Neutrophil (primary cell): Measurements from ENCODE around the gene AGAP2.

Source experiments
- H3K27ac ChIP-seq: fragments of 200-600 bp; sonication (generic); 2 replicates; pipeline ENCODE4 v1.5.1; 2016; ENCODE audit warnings: mild to moderate bottlenecking, moderate library complexity
- H3K27me3 ChIP-seq: fragments of 200-600 bp; sonication (generic); 2 replicates; pipeline ENCODE4 v1.6.0; 2016; ENCODE audit warnings: mild to moderate bottlenecking
- H3K36me3 ChIP-seq: fragments of 200-600 bp; sonication (generic); 2 replicates; pipeline ENCODE4 v1.5.1; 2017
- H3K4me1 ChIP-seq, 2 experiments: fragments of 200-600 bp in 1 of 2; sonication (generic) in 1 of 2; 1 replicate in 1 of 2; 2 replicates in 1 of 2; pipeline versions ENCODE4 v1.5.1 to v1.6.1; 2013 to 2016; ENCODE audit warnings: low read depth in 1 of 2, low read length in 1 of 2, mild to moderate bottlenecking in 1 of 2, moderate library complexity in 1 of 2; ENCODE audit not compliant: control insufficient read depth in 1 of 2, insufficient read depth in 1 of 2
- H3K4me3 ChIP-seq, 2 experiments: fragments of 200-600 bp in 1 of 2; sonication (generic) in 1 of 2; 1 replicate in 1 of 2; 2 replicates in 1 of 2; pipeline ENCODE4 v1.5.1; 2013 to 2016; ENCODE audit warnings: low read depth in 1 of 2, low read length in 1 of 2, mild to moderate bottlenecking in 1 of 2, moderate library complexity in 1 of 2
- H3K9me3 ChIP-seq: fragments of 200-600 bp; sonication (generic); 2 replicates; pipeline ENCODE4 v1.5.1; 2016
- TF ChIP-seq, protein P1 (sequence below): fragments of 200-600 bp; sonication (generic); IDR thresholded peaks from 2 replicates; pipeline ENCODE4 v1.5.1; 2016; ENCODE audit warnings: antibody characterized with exemption

The AGAP2 gene

DNA sequence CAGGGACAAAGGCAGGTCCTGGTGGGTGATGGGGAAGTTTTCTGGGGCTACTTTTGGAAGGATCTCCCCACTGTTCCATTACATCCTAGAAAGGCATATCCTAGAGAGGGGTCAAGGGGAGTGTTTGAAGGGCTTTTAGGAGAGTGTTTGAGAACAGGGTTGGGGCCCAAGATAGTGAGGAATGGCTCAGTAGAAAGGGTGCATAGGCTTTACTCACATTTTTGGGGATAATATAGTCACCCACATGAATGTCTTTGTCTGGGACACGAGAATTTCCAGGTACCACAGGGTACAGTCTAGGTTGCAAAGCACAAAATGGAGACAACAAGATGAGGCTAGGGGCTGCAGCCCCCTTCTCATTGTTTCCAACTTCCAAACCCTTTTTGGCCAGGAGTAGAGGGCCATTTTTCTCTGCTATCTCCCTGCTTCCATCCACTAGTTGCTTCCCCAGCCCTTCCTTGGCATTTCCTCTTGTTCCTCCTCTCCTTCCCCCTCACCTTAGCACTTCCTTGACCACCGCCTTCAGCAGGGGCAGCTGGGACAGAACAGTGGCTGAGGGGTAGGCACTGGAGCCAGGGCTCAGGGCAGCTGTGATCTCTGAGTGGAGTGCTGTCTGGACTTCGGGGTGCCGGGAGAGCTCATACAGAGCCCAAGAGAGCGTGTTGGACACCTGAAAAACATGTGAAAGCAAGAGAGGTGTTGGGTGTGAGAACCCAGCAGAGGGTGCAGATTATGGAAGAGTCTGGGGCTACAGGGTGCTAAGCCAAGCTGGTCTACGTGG is 25.5 kb upstream of the AGAP2 start:
- Histone ChIP-seq H3K27me3 (peaks cover 73% of the 10 kb centered on the region), H3K4me3 (no peak overlapping the region), H3K36me3 (no peaks in the 10 kb centered on the region), H3K4me1 (peaks cover 27 to 28% of the 10 kb centered on the region in 2 experiments), H3K27ac (no peak overlapping the region), H3K9me3 (no peaks in the 10 kb centered on the region)
- TF ChIP-seq, protein P1, sequence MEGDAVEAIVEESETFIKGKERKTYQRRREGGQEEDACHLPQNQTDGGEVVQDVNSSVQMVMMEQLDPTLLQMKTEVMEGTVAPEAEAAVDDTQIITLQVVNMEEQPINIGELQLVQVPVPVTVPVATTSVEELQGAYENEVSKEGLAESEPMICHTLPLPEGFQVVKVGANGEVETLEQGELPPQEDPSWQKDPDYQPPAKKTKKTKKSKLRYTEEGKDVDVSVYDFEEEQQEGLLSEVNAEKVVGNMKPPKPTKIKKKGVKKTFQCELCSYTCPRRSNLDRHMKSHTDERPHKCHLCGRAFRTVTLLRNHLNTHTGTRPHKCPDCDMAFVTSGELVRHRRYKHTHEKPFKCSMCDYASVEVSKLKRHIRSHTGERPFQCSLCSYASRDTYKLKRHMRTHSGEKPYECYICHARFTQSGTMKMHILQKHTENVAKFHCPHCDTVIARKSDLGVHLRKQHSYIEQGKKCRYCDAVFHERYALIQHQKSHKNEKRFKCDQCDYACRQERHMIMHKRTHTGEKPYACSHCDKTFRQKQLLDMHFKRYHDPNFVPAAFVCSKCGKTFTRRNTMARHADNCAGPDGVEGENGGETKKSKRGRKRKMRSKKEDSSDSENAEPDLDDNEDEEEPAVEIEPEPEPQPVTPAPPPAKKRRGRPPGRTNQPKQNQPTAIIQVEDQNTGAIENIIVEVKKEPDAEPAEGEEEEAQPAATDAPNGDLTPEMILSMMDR = no peak

DNA sequence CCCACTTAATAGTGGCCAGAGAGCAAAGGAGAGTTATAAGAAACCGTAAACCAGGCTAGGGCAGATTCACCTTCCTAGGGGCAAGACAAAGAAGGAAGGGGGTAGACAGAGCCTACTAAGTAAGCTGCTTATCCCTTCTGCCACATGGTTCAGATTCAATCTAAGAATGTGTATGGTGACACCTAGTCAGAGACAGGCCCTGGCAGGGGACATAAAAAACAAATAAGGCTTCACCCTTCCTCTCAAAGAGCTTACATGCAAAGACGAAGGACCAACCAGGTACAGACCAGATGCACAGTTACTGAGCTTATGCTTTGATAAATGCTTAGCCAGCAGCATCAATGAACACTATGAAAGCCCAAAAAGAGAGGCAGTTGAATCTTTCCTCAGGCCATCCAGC is 23.9 kb upstream of the AGAP2 start:
- peaks cover 60% of the 10 kb centered on the region for H3K27me3 ChIP-seq
- peaks cover 27 to 28% of the 10 kb centered on the region in 2 experiments for H3K4me1 ChIP-seq
- H3K36me3 ChIP-seq = no peaks in the 10 kb centered on the region
- no peaks in the 10 kb centered on the region for H3K9me3 ChIP-seq
- no peak overlapping the region for H3K4me3 ChIP-seq
- TF ChIP-seq, protein P1 = no peak
- H3K27ac ChIP-seq = no peak overlapping the region

- peaks cover 58% of the 10 kb centered on the region for H3K27me3 ChIP-seq
- H3K36me3 ChIP-seq = no peaks in the 10 kb centered on the region
- peaks cover 26 to 27% of the 10 kb centered on the region in 2 experiments for H3K4me1 ChIP-seq
- no peak overlapping the region for H3K27ac ChIP-seq
- TF ChIP-seq, protein P1 = no peak
- H3K4me3 ChIP-seq = no peak overlapping the region
- H3K9me3 ChIP-seq = no peaks in the 10 kb centered on the region
Measured at GRCh38 chr12:57761391-57761998, 23.0 kb upstream of the AGAP2 start.

DNA sequence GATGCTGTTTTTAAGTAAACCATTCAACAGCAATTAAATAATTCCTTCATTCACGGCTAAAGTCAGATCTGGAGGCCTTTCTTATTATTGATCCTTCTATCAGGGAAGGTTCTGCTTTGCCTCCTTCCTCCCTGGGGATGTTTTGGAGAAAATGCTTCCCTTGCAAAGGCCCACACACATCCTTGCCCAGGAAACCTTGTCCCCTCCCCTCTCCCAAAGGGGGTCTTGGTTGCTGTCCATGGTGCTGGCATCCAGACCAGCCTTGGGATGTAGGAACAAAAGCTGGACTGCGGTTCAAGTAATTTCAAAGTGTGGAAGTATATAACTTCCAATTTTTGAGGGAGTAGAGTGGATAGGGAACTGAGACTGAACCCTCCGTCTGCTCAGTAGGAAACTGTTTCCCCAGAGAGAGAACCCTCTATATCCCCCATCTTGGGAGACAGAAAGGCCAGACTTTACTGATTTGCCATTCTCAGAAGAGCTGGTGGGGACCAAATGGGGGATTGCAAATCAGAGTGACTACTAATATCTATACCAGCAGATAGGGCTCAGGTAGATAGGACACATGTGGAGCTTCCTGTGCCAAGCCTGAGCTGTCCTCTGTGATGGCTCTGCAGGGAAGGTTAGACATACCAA is 21.9 kb upstream of the AGAP2 start:
- peaks cover 25% of the 10 kb centered on the region in 2 experiments for H3K4me1 ChIP-seq
- no peaks in the 10 kb centered on the region for H3K36me3 ChIP-seq
- no peaks in the 10 kb centered on the region for H3K9me3 ChIP-seq
- H3K4me3 ChIP-seq = no peak overlapping the region
- peaks cover 58% of the 10 kb centered on the region for H3K27me3 ChIP-seq
- H3K27ac ChIP-seq = no peak overlapping the region
- TF ChIP-seq, protein P1 = no peak

DNA sequence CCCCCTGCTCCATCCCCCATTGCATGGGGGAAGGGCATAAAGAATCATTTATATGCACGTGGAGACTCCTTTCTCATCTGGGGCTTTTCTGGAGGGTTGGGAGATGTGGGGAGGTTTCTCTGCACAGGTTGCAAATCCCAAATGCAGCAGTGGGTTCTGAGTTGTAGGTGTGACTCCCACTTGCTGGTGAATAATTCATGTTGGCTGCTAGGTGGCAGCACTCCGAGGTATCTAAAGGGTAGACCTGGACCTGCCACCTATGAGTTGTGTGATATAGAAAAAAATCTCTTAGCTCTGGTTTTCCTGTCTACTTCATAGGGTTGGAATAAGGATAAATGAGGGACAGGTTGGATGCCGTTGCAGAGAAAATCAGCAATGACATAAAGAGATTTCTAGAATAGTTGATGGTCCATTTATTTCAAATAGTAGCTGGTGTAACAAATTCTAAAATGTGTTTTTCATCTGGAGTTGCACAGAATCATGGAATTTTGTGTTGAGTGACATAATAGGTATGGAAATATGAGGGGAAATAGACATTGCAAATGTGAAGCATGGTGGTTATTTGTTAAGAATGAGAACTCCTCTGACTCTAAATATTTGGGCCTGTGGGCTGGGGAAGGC is 20.9 kb upstream of the AGAP2 start:
- H3K4me1 ChIP-seq = peaks cover 17 to 25% of the 10 kb centered on the region in 2 experiments
- H3K27me3 ChIP-seq = peaks cover 58% of the 10 kb centered on the region
- H3K9me3 ChIP-seq = no peaks in the 10 kb centered on the region
- no peak overlapping the region for H3K27ac ChIP-seq
- no peaks in the 10 kb centered on the region for H3K36me3 ChIP-seq
- TF ChIP-seq, protein P1 = no peak
- no peak overlapping the region for H3K4me3 ChIP-seq
